ENCODE measurements around the gene NIFK. TPM values are rescaled to one million over a fixed set of nuclear protein-coding genes. Genes with fewer than 3 reads are reported as not detected.

Gene NIFK
- 18.6 and 24.1 TPM in 2 replicates for total RNA-seq

GRCh38 chr2:121736462-121737336, at the start of gene NIFK:
NIFK (minus strand) TSS chr2:121736875; CDS start chr2:121736850, 25 bp downstream.

GRCh38 chr2:121755237-121756111, 18.8 kb upstream of the NIFK start, which contains the start of gene TSN:
TSN (plus strand) TSS chr2:121755651; CDS start chr2:121755780, 129 bp downstream.

Other genes with a start within 250 kb of the NIFK start
- under 0.01 TPM in 2 replicates for gene RNU4ATAC, start 206.0 kb downstream of the NIFK start, total RNA-seq
- gene CLASP1, start 87.4 kb downstream of the NIFK start, total RNA-seq: 23.3 and 24.8 TPM in 2 replicates
- gene TSN, start 18.8 kb upstream of the NIFK start, total RNA-seq: 23.1 and 35.3 TPM in 2 replicates